HepG2 (cell line): ENCODE measurements around the gene GAREM2. TPM values are rescaled to one million over a fixed set of nuclear protein-coding genes. Genes with fewer than 3 reads are reported as not detected.

Experiments
- ATAC-seq: fragments of 200-7000 bp; cut with Tn5 transposase; 3 replicates; pipeline ENCODE4 v1.9.1; 2020; ENCODE audit warnings: mild to moderate bottlenecking, moderate library complexity
- BruUV-seq: library from RNA; stranded (reverse); fragments of 400-500 nt; replicated peaks from 2 replicates; lab custom pipeline; 2021; lab: Mats Ljungman, UMichigan
- CTCF ChIA-PET: fragments of 300-600 bp; formaldehyde crosslinking; extraction: SDS; loops from one replicate; lab custom pipeline; 2021; ENCODE audit warnings: low total read pairs, inconsistent platforms, low intra/inter-chr PET ratio; lab: Yijun Ruan, JAX
- POLR2A ChIA-PET: fragments of 350-600 bp; sonication (Branson Sonifier 250); formaldehyde crosslinking; loops from one replicate; lab custom pipeline; 2020; ENCODE audit warnings: antibody characterized with exemption, inconsistent platforms; lab: Yijun Ruan, JAX
- DNase-seq: peaks from one replicate; pipeline ENCODE4 v3.0.0-alpha.2; 2015; ENCODE audit warnings: low spot score
- FAIRE-seq: peaks from 3 replicates; lab custom pipeline; 2011; peaks lifted over from hg19 to GRCh38; lab: Jason Lieb, UNC
- H2AFZ ChIP-seq: one replicate; pipeline ENCODE4 v1.6.1; 2011; ENCODE audit warnings: low read length, inconsistent platforms
- H3K27ac ChIP-seq: fragments of 300-600 bp; 3 replicates; pipeline ENCODE4 v1.8.0; 2011; ENCODE audit warnings: mixed run types, mild to moderate bottlenecking, mixed read lengths, low read length, inconsistent platforms; ENCODE audit not compliant: insufficient read depth; ENCODE audit errors: extremely low read length
- H3K27me3 ChIP-seq, 2 experiments: fragments of 200-600 bp in 1 of 2; 2 replicates in 1 of 2; 3 replicates in 1 of 2; pipeline versions ENCODE4 v1.6.0 to v1.8.0; 2011; ENCODE audit warnings: low read length in 2 of 2, mild to moderate bottlenecking in 2 of 2, moderate library complexity in 2 of 2, inconsistent platforms in 1 of 2; ENCODE audit not compliant: insufficient read depth in 2 of 2, control insufficient read depth in 1 of 2
- H3K36me3 ChIP-seq, 2 experiments: fragments of 200-600 bp in 1 of 2; replicated peaks in 1 of 2; 2 replicates in 1 of 2; 3 replicates in 1 of 2; pipeline versions ENCODE4 v1.5.1 to v1.8.0; 2011; ENCODE audit warnings: low read length in 2 of 2, inconsistent platforms in 1 of 2; ENCODE audit not compliant: insufficient read depth in 2 of 2, control insufficient read depth in 1 of 2
- H3K4me1 ChIP-seq: 2 replicates; pipeline ENCODE4 v1.5.1; 2012; ENCODE audit warnings: low read length, inconsistent platforms; ENCODE audit not compliant: insufficient read depth
- H3K4me2 ChIP-seq: 2 replicates; pipeline ENCODE4 v1.6.0; 2011; ENCODE audit warnings: low read depth, low read length, inconsistent platforms
- H3K4me3 ChIP-seq, 3 experiments: fragments of 200-600 bp in 1 of 3; sonication (generic), shearing (Covaris generic) in 1 of 3; replicated peaks in 1 of 3; 2 replicates each; pipeline ENCODE4 v1.5.1; 2011 to 2016; ENCODE audit warnings: low read length in 3 of 3, inconsistent platforms in 2 of 3, low read depth in 2 of 3, mild to moderate bottlenecking in 2 of 3, control low read depth in 1 of 3, mixed read lengths in 1 of 3; ENCODE audit not compliant: insufficient read depth in 1 of 3
- H3K79me2 ChIP-seq: one replicate; pipeline ENCODE4 v1.6.1; 2011; ENCODE audit warnings: low read length, inconsistent platforms; ENCODE audit not compliant: insufficient read depth
- H3K9ac ChIP-seq: 2 replicates; pipeline ENCODE4 v1.6.0; 2011; ENCODE audit warnings: mild to moderate bottlenecking, low read depth, low read length, inconsistent platforms; ENCODE audit not compliant: insufficient read depth
- H3K9me3 ChIP-seq: 2 replicates; pipeline ENCODE4 v1.5.1; 2012; ENCODE audit warnings: mild to moderate bottlenecking, low read length
- H4K20me1 ChIP-seq: 2 replicates; pipeline ENCODE4 v1.6.0; 2011; ENCODE audit warnings: inconsistent platforms, mild to moderate bottlenecking, low read length, moderate library complexity; ENCODE audit not compliant: insufficient read depth
- CEBPB ChIP-seq: IDR thresholded peaks from 2 replicates; pipeline ENCODE4 v1.6.1; 2011; ENCODE audit warnings: low read depth, low read length, improper control_type of control experiment, borderline replicate concordance
- GABPB1 ChIP-seq: IDR thresholded peaks from 2 replicates; pipeline ENCODE4 v1.6.1; 2016; ENCODE audit warnings: mild to moderate bottlenecking, missing genetic modification reagents, moderate library complexity, missing compliant biosample characterization
- HDAC2 ChIP-seq: sonication (generic); formaldehyde crosslinking; IDR thresholded peaks from 2 replicates; pipeline ENCODE4 v1.4.0; 2020; ENCODE audit warnings: missing genetic modification reagents
- KDM2A ChIP-seq: sonication (generic); formaldehyde crosslinking; IDR thresholded peaks from 2 replicates; pipeline ENCODE4 v1.4.0; 2020; ENCODE audit warnings: low read depth, missing genetic modification reagents, borderline replicate concordance
- MNT ChIP-seq: fragments of 450-650 bp; IDR thresholded peaks from 2 replicates; pipeline ENCODE4 v1.6.1; 2016
- ZBTB20 ChIP-seq: sonication (generic); formaldehyde crosslinking; IDR thresholded peaks from 2 replicates; pipeline ENCODE4 v1.8.1; 2023; ENCODE audit warnings: missing genetic modification reagents, low read depth, mild to moderate bottlenecking, borderline replicate concordance
- ZBTB7B ChIP-seq: sonication (generic); formaldehyde crosslinking; IDR thresholded peaks from 2 replicates; pipeline ENCODE4 v1.4.0; 2020; ENCODE audit warnings: missing genetic modification reagents
- WGBS: methylation state at CpG from one replicate; pipeline ENCODE4 v1.1.6; 2017; ENCODE audit warnings: low lambda C conversion rate; 5-methylcytosine and 5-hydroxymethylcytosine counted together
- in situ Hi-C: cut with HindIII; loops from 2 replicates; pipeline ENCODE4 v1.10.0; 2017; ENCODE audit warnings: low pct_unique_long_range_greater_than_20kb; ENCODE audit not compliant: extremely low pct_ligation_motif_present
- intact Hi-C: fragments of 100-400 bp; cut with micrococcal nuclease; formaldehyde crosslinking; loops from one replicate; pipeline ENCODE4 v1.10.0; 2022; ENCODE audit not compliant: unreplicated experiment
- polyA plus RNA-seq, 8 experiments: library from polyadenylated mRNA; depleted of rRNA in 3 of 8; stranded (reverse) in 7 of 8; unstranded in 1 of 8; fragments of >200 nt; fragmentation: Illumina TruSeq in 4 of 8; extraction: Trizol in 4 of 8; gene quantifications; 2 replicates each; pipeline versions ENCODE4 v1.2.1 to v1.2.3, GENCODE V29; 2011 to 2016; ENCODE audit warnings: low read depth in 4 of 8, missing spikeins in 1 of 8, mixed read lengths in 1 of 8; ENCODE audit not compliant: insufficient read depth in 1 of 8
- total RNA-seq, 5 experiments: library from RNA; depleted of rRNA; stranded (reverse); fragments of >200 nt; fragmentation: Illumina TruSeq; extraction: Trizol; gene quantifications; 2 replicates each; pipeline ENCODE4 v1.2.3, GENCODE V29; 2016; ENCODE audit warnings: low read depth in 1 of 5
- TF ChIP-seq, protein P1 (sequence below): sonication (generic); formaldehyde crosslinking; IDR thresholded peaks from 2 replicates; pipeline ENCODE4 v1.8.1; 2023; ENCODE audit warnings: missing genetic modification reagents, mild to moderate bottlenecking, borderline replicate concordance
- TF ChIP-seq, protein P2 (sequence below): sonication (generic); formaldehyde crosslinking; IDR thresholded peaks from 2 replicates; pipeline ENCODE4 v1.4.0; 2020; ENCODE audit warnings: missing genetic modification reagents, borderline replicate concordance
- TF ChIP-seq, protein P3 (sequence below): IDR thresholded peaks from 2 replicates; pipeline ENCODE4 v1.6.1; 2016; ENCODE audit warnings: missing biosample characterization, missing genetic modification reagents, low read depth

GAREM2 gene
- total and polyA plus RNA-seq, 2 of the 13 experiments (the other 11 are each of a cell fraction or from before 2014, with no cell fraction given), result 0.29 to 0.38 TPM

- Histone ChIP-seq H4K20me1 (no peaks in the 10 kb centered on the region; the same call in 1 of the 2 replicates), H2AFZ (no peak overlapping the region), H3K36me3 (no peaks in the 10 kb centered on the region), H3K4me3 (no peak overlapping the region), H3K9ac (no peak overlapping the region), H3K27ac (no peak overlapping the region), H3K79me2 (no peaks in the 10 kb centered on the region), H3K9me3 (no peaks in the 10 kb centered on the region), H3K4me1 (peaks cover 19% of the 10 kb centered on the region), H3K27me3 (peaks cover 15 to 66% of the 10 kb centered on the region in 2 experiments)
- BruUV-seq, result no TSS peak
- intact Hi-C loops, result no loop called here
- CTCF ChIA-PET, result no interaction called here
- no peak for DNase-seq
- ATAC-seq, result no peak
- 77% methylated on average over 7 of the region's 7 CpGs for WGBS
- TF ChIP-seq, protein P1, sequence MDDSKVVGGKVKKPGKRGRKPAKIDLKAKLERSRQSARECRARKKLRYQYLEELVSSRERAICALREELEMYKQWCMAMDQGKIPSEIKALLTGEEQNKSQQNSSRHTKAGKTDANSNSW (CRISPR knock-in tag), result no peak
- TF ChIP-seq ZBTB7B (CRISPR knock-in tag), result no peak
- TF ChIP-seq MNT, result peak; percentile 86
- TF ChIP-seq GABPB1 (CRISPR knock-in tag), result no peak
- TF ChIP-seq, all 625 proteins: peak for 1
- in situ Hi-C loops, result no loop called here
- no peak for FAIRE-seq
- POLR2A ChIA-PET, result no interaction called here
- no peak overlapping the region for H3K4me2 ChIP-seq
These were observed 4.2 kb downstream of the GAREM2 start for GRCh38 chr2:26177122-26177521.

GRCh38 chr2:26178246-26178645 lies 5.4 kb downstream of the GAREM2 start:
- no peaks in the 10 kb centered on the region for H3K9me3 ChIP-seq
- no peaks in the 10 kb centered on the region for H3K79me2 ChIP-seq
- no peaks in the 10 kb centered on the region for H3K36me3 ChIP-seq
- no peak for ATAC-seq
- no peaks in the 10 kb centered on the region for H4K20me1 ChIP-seq
- no TSS peak for BruUV-seq
- peak overlapping the region in 2 of 3 experiments; percentile 40 to 74; a peak in 2 of 6 replicates for H3K4me3 ChIP-seq
- ChIA-PET CTCF (no interaction called here), POLR2A (no interaction called here)
- FAIRE-seq, result no peak
- intact Hi-C loops, result no loop called here
- no peak overlapping the region for H2AFZ ChIP-seq
- no peak overlapping the region for H3K27ac ChIP-seq
- no peak for DNase-seq
- WGBS, result 78% methylated on average over 3 of the region's 3 CpGs
- H3K4me2 ChIP-seq, result peak overlapping the region; percentile 90
- in situ Hi-C loops, result no loop called here
- peaks cover 26% of the 10 kb centered on the region for H3K4me1 ChIP-seq
- peaks cover 15 to 68% of the 10 kb centered on the region in 2 experiments for H3K27me3 ChIP-seq
- no peak overlapping the region for H3K9ac ChIP-seq
- TF ChIP-seq, protein P2, sequence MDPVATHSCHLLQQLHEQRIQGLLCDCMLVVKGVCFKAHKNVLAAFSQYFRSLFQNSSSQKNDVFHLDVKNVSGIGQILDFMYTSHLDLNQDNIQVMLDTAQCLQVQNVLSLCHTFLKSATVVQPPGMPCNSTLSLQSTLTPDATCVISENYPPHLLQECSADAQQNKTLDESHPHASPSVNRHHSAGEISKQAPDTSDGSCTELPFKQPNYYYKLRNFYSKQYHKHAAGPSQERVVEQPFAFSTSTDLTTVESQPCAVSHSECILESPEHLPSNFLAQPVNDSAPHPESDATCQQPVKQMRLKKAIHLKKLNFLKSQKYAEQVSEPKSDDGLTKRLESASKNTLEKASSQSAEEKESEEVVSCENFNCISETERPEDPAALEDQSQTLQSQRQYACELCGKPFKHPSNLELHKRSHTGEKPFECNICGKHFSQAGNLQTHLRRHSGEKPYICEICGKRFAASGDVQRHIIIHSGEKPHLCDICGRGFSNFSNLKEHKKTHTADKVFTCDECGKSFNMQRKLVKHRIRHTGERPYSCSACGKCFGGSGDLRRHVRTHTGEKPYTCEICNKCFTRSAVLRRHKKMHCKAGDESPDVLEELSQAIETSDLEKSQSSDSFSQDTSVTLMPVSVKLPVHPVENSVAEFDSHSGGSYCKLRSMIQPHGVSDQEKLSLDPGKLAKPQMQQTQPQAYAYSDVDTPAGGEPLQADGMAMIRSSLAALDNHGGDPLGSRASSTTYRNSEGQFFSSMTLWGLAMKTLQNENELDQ (CRISPR knock-in tag), result no peak
- TF ChIP-seq KDM2A, result no peak
- TF ChIP-seq, protein P3, sequence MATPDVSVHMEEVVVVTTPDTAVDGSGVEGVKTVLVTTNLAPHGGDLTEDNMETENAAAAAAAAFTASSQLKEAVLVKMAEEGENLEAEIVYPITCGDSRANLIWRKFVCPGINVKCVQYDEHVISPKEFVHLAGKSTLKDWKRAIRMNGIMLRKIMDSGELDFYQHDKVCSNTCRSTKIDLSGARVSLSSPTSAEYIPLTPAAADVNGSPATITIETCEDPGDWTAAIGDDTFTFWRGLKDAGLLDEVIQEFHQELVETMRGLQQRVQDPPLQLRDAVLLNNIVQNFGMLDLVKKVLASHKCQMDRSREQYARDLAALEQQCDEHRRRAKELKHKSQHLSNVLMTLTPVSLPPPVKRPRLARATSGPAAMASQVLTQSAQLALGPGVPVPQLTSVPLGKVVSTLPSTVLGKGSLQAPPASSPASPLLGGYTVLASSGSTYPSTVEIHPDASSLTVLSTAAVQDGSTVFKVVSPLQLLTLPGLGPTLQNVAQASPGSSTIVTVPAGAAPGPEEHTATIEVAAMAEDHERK (CRISPR knock-in tag), result no peak
- TF ChIP-seq CEBPB, result no peak
- TF ChIP-seq ZBTB20 (CRISPR knock-in tag), result no peak
- no peak for TF ChIP-seq HDAC2 (CRISPR knock-in tag)
